Activated CD8-positive, alpha-beta memory T cell treated with anti-CD3 and anti-CD28 coated beads, Interleukin-2, amount 10 ng/mL, durations not matched to agents 7 days and 5 days (primary cell): ENCODE measurements around the gene ABL2. TPM values are rescaled to one million over a fixed set of nuclear protein-coding genes. Genes with fewer than 3 reads are reported as not detected.

ENCODE experiments used
- ATAC-seq: fragments of 150-1000 bp; cut with Tn5 transposase; one replicate; pipeline ENCODE4 v1.10.0; 2021; ENCODE audit warnings: moderate library complexity
- CTCF ChIA-PET: fragments of 350-600 bp; sonication (Branson Sonifier 250); formaldehyde crosslinking; loops from one replicate; lab custom pipeline; 2021; ENCODE audit warnings: antibody characterized with exemption; lab: Charles Lee
- DNase-seq: peaks from one replicate; pipeline ENCODE4 v3.0.0-alpha.2; 2020
- H3K27ac Mint-ChIP-seq: one replicate; pipeline ENCODE4 v1.8.0; 2021; ENCODE audit warnings: mild to moderate bottlenecking, mixed read lengths
- H3K27me3 Mint-ChIP-seq: one replicate; pipeline ENCODE4 v1.8.0; 2021; ENCODE audit warnings: mixed read lengths
- H3K36me3 Mint-ChIP-seq: one replicate; pipeline ENCODE4 v1.8.0; 2021; ENCODE audit warnings: mild to moderate bottlenecking, mixed read lengths
- H3K4me1 Mint-ChIP-seq: one replicate; pipeline ENCODE4 v1.8.0; 2021; ENCODE audit warnings: mixed read lengths
- H3K4me3 Mint-ChIP-seq: one replicate; pipeline ENCODE4 v1.8.0; 2021; ENCODE audit warnings: mild to moderate bottlenecking, moderate library complexity, mixed read lengths
- H3K9me3 Mint-ChIP-seq: one replicate; pipeline ENCODE4 v1.8.0; 2022; ENCODE audit warnings: low read depth, mixed read lengths
- total RNA-seq, 2 experiments: library from RNA; stranded (reverse); gene quantifications; one replicate each; pipeline ENCODE4 v1.2.3, GENCODE V29; 2021

ABL2 gene
- total RNA-seq, 2 experiments from 2014 or later, result 7.8 to 8.0 TPM

DNA sequence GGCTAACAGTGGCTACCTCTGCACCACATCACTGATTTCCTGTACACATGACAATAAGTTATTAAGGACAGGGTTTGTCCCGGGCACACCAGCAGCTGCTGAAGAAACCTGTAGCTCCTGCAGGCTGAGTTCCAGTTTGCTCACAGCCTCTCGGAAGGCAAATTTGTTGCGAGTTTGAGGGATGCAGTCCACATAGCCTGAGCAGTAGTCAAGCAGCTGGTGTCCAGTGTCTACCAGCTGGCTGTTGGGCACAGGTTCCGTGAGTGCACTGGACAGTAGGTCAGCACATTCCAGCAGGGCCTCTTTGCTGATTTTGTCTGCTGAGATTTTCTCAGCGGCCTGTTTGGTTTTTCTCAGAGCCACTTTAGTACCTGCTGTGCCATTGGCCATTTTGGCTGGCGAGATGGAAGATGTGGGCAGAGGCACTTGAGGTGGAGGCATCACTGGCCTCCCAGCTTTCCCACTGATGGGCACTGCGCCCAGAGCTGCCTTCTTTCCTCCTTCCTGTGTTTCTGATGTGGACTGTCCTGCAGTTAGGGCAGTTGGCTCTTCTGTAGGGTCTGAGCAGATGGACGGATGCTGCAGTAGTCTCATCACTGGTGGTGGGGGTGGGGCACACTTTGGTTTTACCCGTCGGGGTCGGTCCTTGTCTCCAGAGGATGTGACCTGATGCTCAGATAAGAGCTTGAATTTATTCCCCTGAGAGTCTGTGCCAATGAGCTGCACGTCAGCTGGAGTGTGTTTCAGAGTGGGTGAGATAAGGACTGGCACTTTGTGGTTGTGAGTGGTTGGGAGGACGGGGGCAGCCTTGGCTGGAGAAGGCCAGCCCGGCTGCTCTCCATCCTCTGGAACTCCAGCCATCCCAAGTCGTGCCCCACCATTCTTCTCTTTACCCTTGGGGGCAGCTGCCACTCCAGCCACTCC is 121.5 kb downstream of the ABL2 start:
- no peak for DNase-seq
- Mint-ChIP-seq H3K27ac (no peak overlapping the region), H3K36me3 (peaks cover 2% of the 10 kb centered on the region), H3K9me3 (no peaks in the 10 kb centered on the region), H3K27me3 (no peaks in the 10 kb centered on the region), H3K4me1 (no peaks in the 10 kb centered on the region), H3K4me3 (no peak overlapping the region)
- CTCF ChIA-PET, result interaction anchor here (0.8 to 1.2 kb wide), 2 partner anchors 13 to 184 kb away, joined by 4 to 5 read pairs; no protein-coding TSS in a partner anchor
- ATAC-seq, result no peak

DNA sequence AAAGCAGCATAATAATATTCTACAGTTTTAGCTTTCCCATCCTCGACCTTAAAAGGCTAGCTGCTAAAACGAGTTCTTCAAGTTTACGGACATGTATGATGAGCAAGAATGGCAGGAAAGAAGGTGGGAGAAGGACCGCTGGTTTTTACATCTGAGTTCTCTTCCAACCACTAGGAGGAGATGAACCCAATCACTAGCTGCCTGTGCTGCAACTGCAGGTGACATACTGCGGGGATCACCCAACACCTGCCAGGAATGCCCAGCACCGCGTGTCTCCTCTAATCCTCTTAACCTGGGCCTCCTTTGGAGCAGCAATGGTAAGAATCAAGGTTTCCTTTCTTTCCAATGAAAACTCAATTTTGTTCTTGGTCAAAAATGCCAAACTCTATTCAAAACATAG is 124.1 kb downstream of the ABL2 start:
- no peaks in the 10 kb centered on the region for H3K4me1 Mint-ChIP-seq
- DNase-seq (no peak), ATAC-seq (no peak)
- H3K27ac Mint-ChIP-seq, result no peak overlapping the region
- H3K9me3 Mint-ChIP-seq, result no peaks in the 10 kb centered on the region
- H3K27me3 Mint-ChIP-seq, result no peaks in the 10 kb centered on the region
- H3K36me3 Mint-ChIP-seq, result peaks cover 2% of the 10 kb centered on the region
- no peak overlapping the region for H3K4me3 Mint-ChIP-seq
- CTCF ChIA-PET, result interaction anchor here (0.9 to 2.2 kb wide), 5 partner anchors 11 to 51 kb away, joined by 3 to 9 read pairs (median 4); no protein-coding TSS in a partner anchor

DNA sequence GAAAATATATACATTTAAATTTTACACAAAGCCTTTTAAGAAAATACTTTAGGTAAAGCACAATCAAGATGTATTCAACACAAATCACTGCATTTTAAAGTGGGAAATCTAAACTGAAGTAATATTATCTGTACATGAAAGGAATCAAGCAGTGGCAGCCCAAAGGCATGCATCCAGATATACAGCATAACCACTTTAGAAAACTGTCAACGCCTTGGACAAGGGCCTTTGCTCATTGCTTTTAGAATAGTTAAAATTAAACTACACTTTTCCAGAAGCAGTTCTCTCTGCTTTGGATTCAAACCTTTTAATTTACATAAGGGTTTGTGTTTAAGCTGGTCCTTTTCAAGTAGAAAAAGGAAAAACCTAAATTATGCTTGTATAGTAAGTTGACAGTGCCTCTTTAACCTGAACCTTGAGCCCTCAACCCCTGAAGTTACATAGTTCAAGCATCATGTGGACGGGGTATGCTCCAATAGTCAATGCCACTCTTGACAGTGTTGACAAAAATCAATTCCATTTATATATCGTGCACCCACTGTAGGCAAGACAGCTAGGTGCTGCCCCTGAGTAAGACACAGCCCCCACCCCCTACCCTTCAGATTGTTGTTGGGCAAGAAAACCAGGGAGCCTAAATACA is 124.7 kb downstream of the ABL2 start:
- Mint-ChIP-seq H3K27ac (no peak overlapping the region), H3K4me1 (no peaks in the 10 kb centered on the region), H3K4me3 (no peak overlapping the region), H3K27me3 (no peaks in the 10 kb centered on the region), H3K9me3 (no peaks in the 10 kb centered on the region), H3K36me3 (peaks cover 2% of the 10 kb centered on the region)
- DNase-seq, result no peak
- CTCF ChIA-PET, result interaction anchor here (0.9 to 2.2 kb wide), 5 partner anchors 10 to 50 kb away, joined by 3 to 9 read pairs (median 4); no protein-coding TSS in a partner anchor
- ATAC-seq, result no peak

DNA sequence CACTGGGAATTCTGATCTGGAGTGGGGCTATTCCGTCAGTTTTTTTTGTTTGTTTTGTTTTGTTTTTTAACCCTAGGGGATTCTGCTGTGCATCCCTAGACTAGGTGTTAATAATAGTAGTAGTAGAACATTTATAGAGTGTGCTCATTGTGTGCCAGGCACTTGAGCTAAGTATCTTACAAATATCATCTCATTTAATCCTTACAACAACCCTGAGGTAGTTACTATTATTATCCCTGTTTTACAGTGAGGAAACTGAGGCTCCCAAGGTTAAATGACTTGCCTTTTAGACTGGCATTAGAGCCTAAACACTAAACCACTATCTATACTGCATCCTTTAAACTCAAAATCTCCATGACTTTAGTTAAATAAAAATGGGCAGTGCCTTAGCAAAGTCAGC is 125.5 kb downstream of the ABL2 start:
- H3K27me3 Mint-ChIP-seq, result no peaks in the 10 kb centered on the region
- DNase-seq (no peak), ATAC-seq (no peak)
- no peaks in the 10 kb centered on the region for H3K9me3 Mint-ChIP-seq
- H3K4me3 Mint-ChIP-seq, result no peak overlapping the region
- no peaks in the 10 kb centered on the region for H3K4me1 Mint-ChIP-seq
- CTCF ChIA-PET, result no interaction called here
- H3K27ac Mint-ChIP-seq, result no peak overlapping the region
- H3K36me3 Mint-ChIP-seq, result peaks cover 2% of the 10 kb centered on the region

DNA sequence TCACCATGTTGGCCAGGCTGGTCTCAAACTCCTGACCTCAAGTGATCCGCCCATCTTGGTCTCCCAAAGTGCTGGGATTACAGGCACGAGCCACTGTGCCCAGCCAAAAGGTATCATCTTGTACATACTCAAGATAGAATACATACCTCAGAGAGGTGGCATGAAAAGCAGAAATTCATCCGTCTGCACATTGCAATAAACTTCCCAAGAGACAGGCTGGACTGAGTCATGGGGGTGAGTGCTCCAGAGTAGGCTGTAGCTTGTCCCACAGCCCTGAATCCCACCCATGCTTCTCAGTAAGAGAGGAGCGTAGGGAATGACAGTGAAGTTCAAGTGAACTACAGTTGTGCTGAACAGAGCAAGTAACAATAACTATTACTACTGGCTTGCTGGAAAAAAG is 127.9 kb downstream of the ABL2 start:
- DNase-seq (no peak), ATAC-seq (no peak)
- no peaks in the 10 kb centered on the region for H3K9me3 Mint-ChIP-seq
- CTCF ChIA-PET, result no interaction called here
- H3K27ac Mint-ChIP-seq, result no peak overlapping the region
- H3K27me3 Mint-ChIP-seq, result no peaks in the 10 kb centered on the region
- H3K4me3 Mint-ChIP-seq, result no peak overlapping the region
- H3K36me3 Mint-ChIP-seq, result peaks cover 1% of the 10 kb centered on the region
- H3K4me1 Mint-ChIP-seq, result no peaks in the 10 kb centered on the region

DNA sequence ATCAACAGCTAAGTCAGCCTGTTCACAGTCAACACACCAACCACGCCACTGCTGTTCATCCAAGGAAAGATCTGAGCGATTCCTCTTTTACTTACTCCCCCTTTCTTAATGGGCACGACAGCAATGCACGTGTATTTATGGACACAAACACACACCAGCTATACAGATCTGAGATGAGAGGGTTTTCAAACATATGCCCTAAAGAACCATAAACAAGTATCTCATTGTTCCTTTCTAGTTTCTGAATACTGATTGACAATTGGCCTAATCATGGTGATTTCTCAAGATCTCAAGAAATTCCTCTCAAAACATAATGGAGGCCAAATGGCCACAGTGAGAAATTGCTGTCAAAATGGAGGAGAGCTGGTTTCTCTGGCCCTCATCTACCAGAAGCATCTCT is 129.6 kb downstream of the ABL2 start:
- H3K4me3 Mint-ChIP-seq, result no peak overlapping the region
- no peak for DNase-seq
- no peaks in the 10 kb centered on the region for H3K27me3 Mint-ChIP-seq
- no peaks in the 10 kb centered on the region for H3K4me1 Mint-ChIP-seq
- H3K36me3 Mint-ChIP-seq, result peaks cover 3% of the 10 kb centered on the region
- CTCF ChIA-PET, result no interaction called here
- H3K9me3 Mint-ChIP-seq, result no peaks in the 10 kb centered on the region
- H3K27ac Mint-ChIP-seq, result no peak overlapping the region
- ATAC-seq, result no peak

DNA sequence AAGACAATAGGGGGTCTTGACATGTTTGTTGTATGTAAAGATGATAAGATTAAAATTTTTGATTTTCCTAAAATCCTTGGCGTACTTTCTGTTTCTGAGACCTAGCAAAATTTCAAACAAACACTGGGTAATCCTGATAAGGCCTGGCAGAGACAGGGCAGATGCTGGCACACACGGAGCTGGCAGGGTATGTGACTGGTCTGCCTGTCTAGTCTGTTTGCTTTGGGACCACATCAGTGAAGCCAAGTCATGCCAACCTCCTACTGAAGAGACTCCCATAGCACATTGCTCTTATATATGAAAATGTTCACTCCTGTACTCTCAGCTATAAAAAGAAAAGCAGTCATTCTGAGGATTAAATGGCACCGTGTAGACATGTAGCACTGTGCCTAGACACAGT is 133.6 kb downstream of the ABL2 start:
- DNase-seq (no peak), ATAC-seq (no peak)
- CTCF ChIA-PET, result no interaction called here
- H3K4me1 Mint-ChIP-seq, result no peaks in the 10 kb centered on the region
- no peak overlapping the region for H3K27ac Mint-ChIP-seq
- peaks cover 24% of the 10 kb centered on the region for H3K36me3 Mint-ChIP-seq
- no peaks in the 10 kb centered on the region for H3K27me3 Mint-ChIP-seq
- H3K9me3 Mint-ChIP-seq, result no peaks in the 10 kb centered on the region
- H3K4me3 Mint-ChIP-seq, result no peak overlapping the region

DNA sequence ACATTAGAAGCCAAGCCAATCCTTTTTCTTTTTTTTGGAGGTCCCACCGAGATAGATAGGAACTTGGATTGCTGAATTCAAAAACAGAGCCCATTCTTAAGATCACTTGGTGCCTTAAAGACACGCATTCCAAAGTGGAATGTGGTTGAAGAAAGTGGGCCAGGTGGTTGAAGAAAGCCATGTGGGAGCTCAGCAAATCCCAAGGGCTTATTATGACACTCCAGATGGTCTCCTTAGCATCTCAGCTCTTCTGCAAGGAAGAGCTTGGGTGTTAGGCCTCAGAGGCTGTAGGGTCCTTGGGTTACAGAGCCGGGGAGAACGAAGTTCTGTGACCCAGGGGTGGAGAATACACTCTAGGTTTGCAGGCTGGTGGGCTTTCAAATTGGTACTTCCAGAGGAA is 134.1 kb downstream of the ABL2 start:
- Mint-ChIP-seq H3K36me3 (peaks cover 26% of the 10 kb centered on the region), H3K9me3 (no peaks in the 10 kb centered on the region), H3K27me3 (no peaks in the 10 kb centered on the region)

DNA sequence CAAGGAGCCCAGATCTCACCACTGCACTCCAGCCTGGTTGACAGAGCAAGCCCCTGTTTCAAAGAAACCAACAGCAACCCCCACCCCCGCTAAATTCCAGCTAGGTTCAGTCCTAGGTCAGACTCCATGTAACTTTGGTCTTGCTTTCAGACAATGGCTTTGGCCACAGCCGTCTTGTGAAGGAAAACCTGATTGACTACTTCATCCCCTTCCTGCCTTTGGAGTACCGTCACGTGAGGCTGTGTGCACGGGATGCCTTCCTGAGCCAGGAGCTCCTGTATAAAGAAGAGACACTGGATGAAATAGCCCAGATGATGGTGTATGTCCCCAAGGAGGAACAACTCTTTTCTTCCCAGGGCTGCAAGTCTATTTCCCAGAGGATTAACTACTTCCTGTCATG is 134.7 kb downstream of the ABL2 start:
- DNase-seq (no peak), ATAC-seq (no peak)
- Mint-ChIP-seq H3K4me1 (no peaks in the 10 kb centered on the region), H3K36me3 (peaks cover 26% of the 10 kb centered on the region), H3K27me3 (no peaks in the 10 kb centered on the region), H3K4me3 (no peak overlapping the region), H3K27ac (no peak overlapping the region), H3K9me3 (no peaks in the 10 kb centered on the region)
- CTCF ChIA-PET, result interaction anchor here (2.6 kb wide), 1 partner anchor 11 kb away, joined by 9 read pairs; no protein-coding TSS in a partner anchor

More for the DNA sequence above, 134.1 kb downstream of the ABL2 start:
- CTCF ChIA-PET, result interaction anchor here (2.6 kb wide), 1 partner anchor 11 kb away, joined by 9 read pairs; no protein-coding TSS in a partner anchor
- H3K27ac Mint-ChIP-seq, result no peak overlapping the region
- H3K4me1 Mint-ChIP-seq, result no peaks in the 10 kb centered on the region
- DNase-seq (no peak), ATAC-seq (no peak)
- H3K4me3 Mint-ChIP-seq, result no peak overlapping the region

DNA sequence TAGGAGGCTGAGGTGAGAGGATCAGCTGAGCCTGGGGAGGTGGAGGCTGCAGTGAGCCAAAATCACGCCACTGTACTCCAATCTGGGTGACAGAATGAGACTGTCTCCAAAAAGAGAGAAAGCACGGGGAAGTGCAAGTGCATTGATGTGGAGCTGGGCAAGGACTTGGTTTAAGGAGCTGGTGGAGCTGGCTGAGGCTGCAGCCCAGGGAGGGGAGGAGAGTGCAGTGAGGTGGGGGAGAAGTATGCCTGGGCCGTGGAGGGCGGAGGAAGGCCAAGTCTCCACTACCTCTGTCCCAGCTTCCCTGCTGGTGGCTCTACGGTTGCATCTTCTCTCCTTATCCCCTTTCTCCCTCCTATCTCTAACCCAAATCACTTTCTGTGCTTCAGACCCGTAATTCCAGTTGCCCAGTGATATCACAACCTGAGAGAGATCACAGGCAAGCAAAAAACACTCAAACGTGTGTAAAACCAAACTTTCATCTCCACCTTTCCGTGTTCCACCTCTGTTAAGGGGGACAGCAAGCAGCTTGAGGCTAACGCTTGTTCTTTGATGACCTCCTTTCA is 136.5 kb downstream of the ABL2 start:
- DNase-seq, result no peak
- H3K27me3 Mint-ChIP-seq, result no peaks in the 10 kb centered on the region
- peaks cover 31% of the 10 kb centered on the region for H3K36me3 Mint-ChIP-seq
- peak overlapping the region; percentile 30 for H3K27ac Mint-ChIP-seq
- ATAC-seq, result no peak
- H3K4me3 Mint-ChIP-seq, result no peak overlapping the region
- peaks cover 3% of the 10 kb centered on the region for H3K4me1 Mint-ChIP-seq
- no peaks in the 10 kb centered on the region for H3K9me3 Mint-ChIP-seq
- CTCF ChIA-PET, result interaction anchor here (1.2 to 2.6 kb wide), 2 partner anchors 13 to 14 kb away, joined by 4 to 9 read pairs; no protein-coding TSS in a partner anchor

DNA sequence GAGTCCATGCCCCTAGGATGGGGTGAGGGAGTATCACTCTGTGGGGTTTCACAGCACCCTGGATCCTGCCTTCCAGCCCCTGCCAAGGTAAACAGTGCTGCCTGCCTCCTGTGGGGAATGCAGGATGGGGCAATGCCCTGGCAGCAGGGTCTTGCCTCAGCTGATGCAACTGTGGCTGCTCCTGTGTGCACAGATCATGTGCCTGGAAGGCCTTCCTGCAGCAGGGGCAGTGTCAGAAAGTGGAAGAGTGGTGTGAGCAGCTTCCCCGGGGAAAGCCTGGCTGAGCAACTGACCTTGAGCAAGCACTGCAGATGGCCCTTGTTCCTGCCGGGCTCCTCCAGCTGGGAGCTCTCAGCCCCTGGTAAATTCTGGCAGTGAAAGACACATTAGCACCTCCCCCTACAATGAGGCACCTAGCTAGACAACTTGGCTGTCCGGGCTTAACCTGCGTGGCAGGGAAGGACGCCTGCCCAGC is 137.7 kb downstream of the ABL2 start:
- Mint-ChIP-seq H3K4me1 (peaks cover 3% of the 10 kb centered on the region), H3K27me3 (no peaks in the 10 kb centered on the region), H3K4me3 (no peak overlapping the region), H3K9me3 (no peaks in the 10 kb centered on the region), H3K27ac (no peak overlapping the region), H3K36me3 (peaks cover 33% of the 10 kb centered on the region)
- no peak for DNase-seq
- CTCF ChIA-PET, result interaction anchor here (0.8 kb wide), 1 partner anchor 12 kb away, joined by 3 read pairs; no protein-coding TSS in a partner anchor
- ATAC-seq, result no peak

DNA sequence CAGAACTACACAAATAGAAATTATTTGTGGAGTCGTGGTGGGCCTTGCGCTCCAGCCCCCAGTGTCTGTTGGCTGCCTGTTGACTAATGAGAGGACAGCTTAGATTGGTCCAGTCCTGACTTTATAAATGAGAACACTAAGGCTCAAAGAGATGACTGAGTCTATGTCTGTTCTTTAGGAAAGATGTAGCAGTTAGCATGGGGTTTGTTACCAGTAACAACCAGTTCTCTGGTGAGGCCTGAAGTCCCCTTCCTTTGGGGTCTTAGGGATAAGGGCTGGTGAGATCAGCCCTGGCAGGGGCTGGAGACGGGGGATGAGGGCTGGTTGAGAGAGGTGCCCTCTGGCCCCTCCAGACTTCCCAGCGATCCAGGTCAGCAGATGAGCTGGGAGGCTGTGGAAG is 138.6 kb downstream of the ABL2 start:
- ATAC-seq (no peak), DNase-seq (no peak)
- peaks cover 35% of the 10 kb centered on the region for H3K36me3 Mint-ChIP-seq
- no peaks in the 10 kb centered on the region for H3K27me3 Mint-ChIP-seq
- CTCF ChIA-PET, result no interaction called here
- peaks cover 5% of the 10 kb centered on the region for H3K4me1 Mint-ChIP-seq
- peak overlapping the region; percentile 40 for H3K27ac Mint-ChIP-seq
- no peak overlapping the region for H3K4me3 Mint-ChIP-seq
- H3K9me3 Mint-ChIP-seq, result no peaks in the 10 kb centered on the region

DNA sequence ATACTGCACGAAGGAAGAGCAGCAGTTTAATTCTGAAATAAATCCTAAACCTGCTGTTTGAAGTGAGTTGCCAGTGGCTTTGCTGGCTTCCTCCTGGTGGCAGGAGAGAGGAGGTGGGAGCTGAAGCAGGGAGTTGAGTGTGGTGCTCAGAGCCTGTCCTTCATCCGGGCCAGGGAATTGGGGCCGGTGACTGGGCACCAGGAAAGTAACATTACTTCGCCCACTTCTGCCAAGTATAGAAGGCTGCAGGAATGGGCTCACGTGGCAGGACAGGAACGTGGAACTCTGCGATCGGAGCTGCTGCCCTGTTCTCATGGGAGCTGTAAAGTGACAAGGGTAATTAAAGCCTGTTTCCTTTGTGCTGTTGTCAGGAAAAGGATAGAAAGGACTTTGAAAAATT is 139.0 kb downstream of the ABL2 start:
- CTCF ChIA-PET, result no interaction called here
- DNase-seq, result no peak
- peaks cover 35% of the 10 kb centered on the region for H3K36me3 Mint-ChIP-seq
- H3K4me1 Mint-ChIP-seq, result peaks cover 5% of the 10 kb centered on the region
- ATAC-seq, result no peak
- no peaks in the 10 kb centered on the region for H3K9me3 Mint-ChIP-seq
- no peak overlapping the region for H3K27ac Mint-ChIP-seq
- H3K4me3 Mint-ChIP-seq, result no peak overlapping the region
- no peaks in the 10 kb centered on the region for H3K27me3 Mint-ChIP-seq
